ENCODE results near the gene ACTL6B.
"Not testable (repeated sequence)": the region's sequence is repeated elsewhere in the genome, so short reads cannot be mapped to it uniquely, and the experiment has no call there.

Gene ACTL6B

GRCh38 chr7:100655908-100656674 lies at the start of gene ACTL6B:
TSS of gene ACTL6B (minus strand) at chr7:100656448. CDS start at chr7:100656354, 94 bp downstream.
- DNase-seq = peak; percentile 64

- DNase-seq = peak; percentile 86
Observed at GRCh38 chr7:100705320-100705752, 49.1 kb upstream of the ACTL6B start.

- DNase-seq = not testable (repeated sequence)
Observed at GRCh38 chr7:100701089-100701488, 44.8 kb upstream of the ACTL6B start.

GRCh38 chr7:100699018-100699417 lies 42.8 kb upstream of the ACTL6B start:
- DNase-seq = no peak

- no peak for DNase-seq
Observed at GRCh38 chr7:100696123-100696521, 39.9 kb upstream of the ACTL6B start.

GRCh38 chr7:100694098-100694745 lies 38.0 kb upstream of the ACTL6B start, which contains the start of gene GIGYF1:
TSS of gene GIGYF1 (minus strand) at chr7:100694250. CDS start at chr7:100688238, 6,012 bp downstream.
- DNase-seq = peak; percentile 75

- no peak for DNase-seq
Observed at GRCh38 chr7:100693312-100694097, 37.3 kb upstream of the ACTL6B start.

GRCh38 chr7:100692578-100692961 lies 36.3 kb upstream of the ACTL6B start:
- no peak for DNase-seq

- peak; percentile 83 for DNase-seq
Observed at GRCh38 chr7:100691676-100692577, 35.7 kb upstream of the ACTL6B start.

- DNase-seq = no peak
Observed at GRCh38 chr7:100689230-100690135, 33.2 kb upstream of the ACTL6B start.

- DNase-seq = no peak
Observed at GRCh38 chr7:100688326-100688860, 32.1 kb upstream of the ACTL6B start.

- no peak for DNase-seq
Observed at GRCh38 chr7:100687751-100688300, 31.6 kb upstream of the ACTL6B start.

GRCh38 chr7:100687261-100687660 lies 31.0 kb upstream of the ACTL6B start:
- no peak for DNase-seq

- no peak for DNase-seq
Observed at GRCh38 chr7:100686822-100687211, 30.6 kb upstream of the ACTL6B start.

GRCh38 chr7:100686201-100686821 lies 30.1 kb upstream of the ACTL6B start:
- DNase-seq = no peak

- no peak for DNase-seq
Observed at GRCh38 chr7:100685631-100686145, 29.4 kb upstream of the ACTL6B start.

- no peak for DNase-seq
Observed at GRCh38 chr7:100685049-100685605, 28.9 kb upstream of the ACTL6B start.

- no peak for DNase-seq
Observed at GRCh38 chr7:100684534-100685042, 28.3 kb upstream of the ACTL6B start.
